ENCODE measurements around the gene ZNF594. TPM values are rescaled to one million over a fixed set of nuclear protein-coding genes. Genes with fewer than 3 reads are reported as not detected.
"Not testable (repeated sequence)": the region's sequence is repeated elsewhere in the genome, so short reads cannot be mapped to it uniquely, and the experiment has no call there.

Gene ZNF594
- total RNA-seq, 1 donor from 2014 or later = 2.0 TPM

GRCh38 chr17:5137511-5138197 lies 54.0 kb downstream of the ZNF594 start:
- not testable (repeated sequence) for DNase-seq (ENCODE audit: low read depth in 2 of 2)

DNA sequence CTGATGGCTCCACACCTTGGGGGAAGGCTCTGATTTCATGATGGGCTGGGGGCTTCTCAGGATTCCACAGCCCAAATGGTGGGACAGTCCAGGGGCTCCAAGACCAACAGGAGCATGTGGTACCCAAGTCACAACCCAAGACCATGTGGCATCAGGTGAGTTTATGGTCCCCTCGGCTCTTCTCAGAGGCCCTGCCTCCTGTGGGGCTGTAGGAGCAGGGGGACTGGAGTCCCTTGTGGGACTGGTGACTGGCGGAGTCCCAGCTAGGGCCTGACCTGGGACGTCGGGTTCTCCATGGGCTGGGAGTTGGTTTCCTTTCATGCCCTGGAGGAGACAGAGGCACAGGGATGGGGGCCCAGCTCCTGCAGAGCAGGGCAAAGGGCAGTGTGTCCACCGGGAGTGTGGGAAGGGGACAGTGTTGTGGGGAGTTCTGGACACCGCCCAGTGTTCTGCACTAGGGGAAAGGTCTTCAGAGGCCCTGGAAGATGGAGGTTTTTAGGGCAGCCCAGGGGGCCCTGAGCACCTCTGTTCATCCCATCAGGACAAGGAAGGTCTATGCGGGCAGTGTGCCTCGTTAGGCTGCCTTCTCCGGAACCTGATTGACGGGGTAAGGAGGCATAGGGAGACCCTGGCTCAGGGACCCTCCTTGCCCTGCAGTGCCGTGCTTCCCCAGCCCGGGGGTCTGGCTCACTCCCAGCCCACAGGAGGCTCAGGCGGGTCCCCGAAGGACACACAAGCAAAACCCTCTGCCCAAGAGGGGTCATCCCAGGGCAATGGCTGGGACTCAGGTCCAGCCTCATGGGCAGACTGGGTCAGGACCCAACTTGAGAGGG lies 54.9 kb downstream of the ZNF594 start:
- not testable (repeated sequence) for DNase-seq (ENCODE audit: low read depth in 2 of 2)

DNA sequence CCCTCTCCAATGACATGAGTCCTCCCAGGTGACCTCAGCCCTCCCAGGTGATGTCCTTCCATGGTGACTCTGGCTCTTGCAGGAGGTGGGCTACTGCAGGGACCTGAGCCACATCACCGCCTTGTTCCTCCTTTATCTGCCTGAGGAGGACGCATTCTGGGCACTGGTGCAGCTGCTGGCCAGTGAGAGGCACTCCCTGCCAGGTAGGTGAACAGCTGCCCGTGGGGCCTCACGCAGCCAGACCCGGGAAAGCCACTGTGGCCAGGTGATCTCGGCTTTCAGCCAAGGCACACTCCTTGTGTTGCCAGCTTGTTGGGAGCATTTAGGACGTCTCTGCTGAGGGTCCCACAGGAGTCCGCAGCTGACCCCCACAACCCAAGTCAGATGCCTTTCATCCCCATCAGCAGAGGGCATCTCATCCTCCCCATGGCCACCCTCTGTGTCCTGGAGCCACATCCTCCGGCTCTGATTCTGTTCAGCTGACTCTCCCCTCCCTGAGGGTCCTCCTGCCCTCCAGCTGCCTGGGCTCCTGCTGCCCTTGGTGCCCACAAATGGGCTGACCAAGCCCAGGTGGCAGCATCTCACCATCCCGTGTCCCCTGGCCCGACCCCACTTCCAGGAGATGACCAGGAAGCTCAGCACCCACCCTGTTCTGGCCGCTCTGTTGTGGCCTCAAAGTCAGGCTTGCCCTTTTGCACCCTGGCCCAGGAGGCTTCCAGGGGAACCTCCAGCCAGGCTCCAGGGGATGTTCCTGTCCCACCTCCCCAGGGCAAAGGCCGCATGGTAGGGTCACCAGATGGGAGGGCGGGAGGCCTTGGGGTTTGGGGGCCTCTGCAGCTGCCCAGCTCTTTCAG lies 55.7 kb downstream of the ZNF594 start:
- no peak for DNase-seq (ENCODE audit: low read depth in 2 of 2)

- DNase-seq (ENCODE audit: low read depth in 2 of 2) = not testable (repeated sequence)
These were observed 56.4 kb downstream of the ZNF594 start for GRCh38 chr17:5135131-5135712.

GRCh38 chr17:5134571-5134970 lies 57.1 kb downstream of the ZNF594 start:
- DNase-seq (ENCODE audit: low read depth in 2 of 2) = not testable (repeated sequence)

DNA sequence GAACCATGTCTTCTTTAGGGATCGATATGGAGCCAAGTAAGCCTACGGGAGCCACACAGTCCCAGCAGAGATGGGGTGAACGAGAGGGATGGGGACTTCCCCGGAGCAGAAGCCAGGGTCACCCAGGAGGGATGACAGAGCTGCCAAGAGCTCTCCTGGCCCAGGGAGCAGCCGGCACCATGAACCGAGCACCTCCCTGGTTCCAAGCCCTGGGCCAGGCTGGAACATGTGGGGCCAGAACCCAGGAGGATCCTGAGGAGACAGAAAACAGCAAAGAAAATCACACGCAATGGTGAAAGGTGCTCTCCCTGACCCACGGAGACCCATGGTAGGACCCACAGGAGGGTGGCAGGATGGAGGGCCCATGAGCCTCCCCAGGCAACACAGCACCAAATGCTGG lies 57.7 kb downstream of the ZNF594 start:
- DNase-seq (ENCODE audit: low read depth in 2 of 2) = not testable (repeated sequence)

GRCh38 chr17:5133311-5133710 lies 58.4 kb downstream of the ZNF594 start:
- no peak for DNase-seq (ENCODE audit: low read depth in 2 of 2)

GRCh38 chr17:5132503-5133225 lies 59.0 kb downstream of the ZNF594 start:
- DNase-seq (ENCODE audit: low read depth in 2 of 2) = peak in 1 of 2 donors; percentile 13

DNA sequence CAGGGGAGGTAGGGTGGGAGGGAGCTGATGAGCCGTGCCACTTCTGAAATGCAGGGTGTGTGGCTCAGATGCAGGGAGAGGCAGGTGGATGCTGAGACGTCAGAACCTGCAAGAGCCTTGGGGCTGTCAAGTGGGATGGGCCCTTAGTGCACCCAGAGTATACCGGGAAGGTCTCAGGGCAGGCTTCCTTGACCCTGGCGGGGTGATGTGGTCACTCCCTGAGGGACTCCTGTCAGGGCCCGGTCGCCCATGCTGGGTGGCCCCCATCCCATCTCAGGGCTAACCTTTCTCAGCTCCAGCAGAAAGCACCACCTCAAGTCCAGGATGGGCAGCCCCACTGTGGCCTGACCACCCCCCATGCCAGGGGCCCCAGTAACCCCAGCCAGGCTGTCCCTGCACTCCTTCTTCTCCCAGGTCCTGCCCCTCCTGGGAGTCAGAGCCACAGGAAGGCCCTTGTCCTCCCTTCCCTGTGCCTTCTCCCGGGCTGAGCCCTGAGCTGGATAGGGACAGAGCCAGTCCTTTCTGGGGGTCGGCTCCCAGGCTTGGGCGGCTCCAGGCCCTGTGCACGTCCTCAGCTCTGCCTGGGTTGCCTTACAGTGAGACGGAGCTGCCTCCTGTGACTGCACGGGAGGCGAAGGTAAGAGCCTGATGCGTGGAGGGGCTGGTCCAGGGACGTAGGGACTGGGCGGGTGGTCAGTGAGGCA lies 59.7 kb downstream of the ZNF594 start:
- not testable (repeated sequence) for DNase-seq (ENCODE audit: low read depth in 2 of 2)

DNA sequence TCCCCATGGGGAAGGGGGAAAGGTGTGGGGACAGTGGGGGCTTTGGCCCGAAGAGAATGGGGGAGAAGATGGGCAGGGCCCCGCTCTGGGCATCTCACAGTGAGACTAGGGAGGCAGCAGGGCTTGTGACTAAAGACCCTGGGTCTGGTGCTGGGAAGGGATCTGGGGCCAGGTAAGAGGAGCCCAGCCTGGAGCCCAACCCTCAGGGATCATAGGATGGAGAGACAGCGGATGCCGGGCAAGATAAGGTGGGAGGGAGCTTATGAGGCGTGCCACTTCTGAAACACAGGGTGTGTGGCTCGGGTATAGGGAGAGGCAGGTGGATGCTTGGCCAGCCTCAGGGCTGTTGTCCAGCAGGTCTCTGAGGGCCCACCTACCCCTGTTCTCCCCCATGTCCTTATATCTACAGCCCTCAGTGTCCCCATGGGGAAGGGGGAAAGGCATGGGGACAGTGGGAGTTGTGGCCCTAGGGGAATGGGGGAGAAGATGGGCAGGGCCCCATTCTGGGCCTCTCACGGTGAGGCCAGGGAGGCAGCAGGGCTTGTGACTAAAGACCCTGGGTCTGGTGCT lies 60.4 kb downstream of the ZNF594 start:
- no peak for DNase-seq (ENCODE audit: low read depth in 2 of 2)

DNA sequence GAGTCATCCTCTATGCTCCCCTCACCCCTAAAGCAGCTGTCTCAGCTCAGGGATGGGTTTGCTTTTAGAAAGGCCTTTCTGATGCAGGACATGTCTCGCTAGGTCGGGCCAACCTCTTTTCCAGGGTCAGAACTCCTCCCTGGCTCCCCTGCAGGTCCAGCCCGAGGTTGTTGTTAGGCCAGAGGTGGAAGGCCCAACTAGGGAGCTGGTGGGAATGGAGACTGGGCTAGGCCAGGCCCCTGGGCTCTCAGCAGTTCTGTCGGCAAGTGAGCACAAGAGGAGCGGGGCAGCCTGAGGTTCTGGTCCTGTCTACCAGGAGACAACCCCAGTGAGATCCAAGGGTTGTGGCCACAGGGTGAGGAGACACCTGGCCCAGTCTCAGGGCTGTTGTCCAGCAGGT lies 61.0 kb downstream of the ZNF594 start:
- DNase-seq (ENCODE audit: low read depth in 2 of 2) = not testable (repeated sequence)

DNA sequence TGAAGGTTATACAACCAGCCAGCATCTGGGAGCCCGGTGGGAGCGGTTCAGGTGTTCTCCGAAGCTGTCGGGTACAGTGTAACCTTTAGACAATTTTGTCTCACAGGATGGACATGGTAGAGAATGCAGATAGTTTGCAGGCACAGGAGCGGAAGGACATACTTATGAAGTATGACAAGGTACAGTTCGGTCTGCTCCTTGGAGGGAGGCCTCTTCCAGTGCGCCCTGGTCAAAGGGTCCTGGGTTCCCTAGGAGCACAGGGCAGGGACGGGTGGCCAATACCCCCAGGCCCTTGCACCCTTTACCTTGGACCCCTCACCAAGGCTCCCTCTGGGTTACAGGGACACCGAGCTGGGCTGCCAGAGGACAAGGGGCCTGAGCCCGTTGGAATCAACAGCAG lies 61.4 kb downstream of the ZNF594 start:
- not testable (repeated sequence) for DNase-seq (ENCODE audit: low read depth in 2 of 2)

DNA sequence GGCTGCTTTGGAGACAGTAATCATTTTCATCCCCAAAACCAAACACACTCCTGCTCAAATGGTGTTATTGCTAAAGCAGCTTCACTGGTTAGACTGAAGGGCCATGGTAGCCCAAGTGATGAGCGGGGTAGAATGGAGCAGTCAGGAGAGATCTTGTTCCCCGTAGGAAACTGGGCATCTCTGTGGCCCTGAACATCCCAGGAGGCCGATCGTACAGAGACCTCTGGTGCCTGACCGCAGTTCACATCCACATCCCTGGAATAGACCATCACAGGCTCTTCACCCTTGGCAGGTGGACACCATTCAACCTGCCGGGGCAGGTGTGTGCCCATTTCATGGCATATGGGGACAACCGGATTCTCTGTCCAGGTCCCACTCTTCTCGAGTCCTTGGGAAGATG lies 61.9 kb downstream of the ZNF594 start:
- not testable (repeated sequence) for DNase-seq (ENCODE audit: low read depth in 2 of 2)

Other genes with a start within 250 kb of the ZNF594 start
- gene PFN1, start 243.3 kb downstream of the ZNF594 start, total RNA-seq = 280 and 359 TPM in 2 replicates
- 1.1 and 2.6 TPM in 2 replicates for gene ENO3, start 240.7 kb downstream of the ZNF594 start, total RNA-seq
- gene SPAG7, start 224.1 kb downstream of the ZNF594 start, total RNA-seq = 47.3 and 51.2 TPM in 2 replicates
- gene CAMTA2, start 204.2 kb downstream of the ZNF594 start, total RNA-seq = 2.6 and 7.9 TPM in 2 replicates
- gene INCA1, start 194.3 kb downstream of the ZNF594 start, total RNA-seq = 0.22 and 0.40 TPM in 2 replicates
- 56.0 and 78.2 TPM in 2 replicates for gene KIF1C, start 193.9 kb downstream of the ZNF594 start, total RNA-seq
- under 0.01 and 0.22 TPM in 2 replicates for gene SLC52A1, start 156.4 kb downstream of the ZNF594 start, total RNA-seq
- 0.87 and 1.8 TPM in 2 replicates for gene ZFP3, start 113.4 kb downstream of the ZNF594 start, total RNA-seq
- 4.6 and 4.8 TPM in 2 replicates for gene ZNF232, start 80.0 kb downstream of the ZNF594 start, total RNA-seq
- under 0.01 TPM in 1 of 2 replicates, not detected in the other for gene USP6, start 75.8 kb downstream of the ZNF594 start, total RNA-seq
- not detected in 2 replicates for gene SCIMP, start 43.0 kb upstream of the ZNF594 start, total RNA-seq
- gene RABEP1, start 90.4 kb upstream of the ZNF594 start, total RNA-seq = 28.5 and 37.5 TPM in 2 replicates
- 60.3 and 75.4 TPM in 2 replicates for gene NUP88, start 227.8 kb upstream of the ZNF594 start, total RNA-seq
- 33.3 and 45.6 TPM in 2 replicates for gene RPAIN, start 228.3 kb upstream of the ZNF594 start, total RNA-seq
- 166 and 208 TPM in 2 replicates for gene C1QBP, start 247.3 kb upstream of the ZNF594 start, total RNA-seq

Measured in lung microvascular endothelial cell (primary cell).